ENCODE measurements around the gene GUCY1A2.
"Not testable (repeated sequence)": the region's sequence is repeated elsewhere in the genome, so short reads cannot be mapped to it uniquely, and the experiment has no call there.

GUCY1A2 gene

DNA sequence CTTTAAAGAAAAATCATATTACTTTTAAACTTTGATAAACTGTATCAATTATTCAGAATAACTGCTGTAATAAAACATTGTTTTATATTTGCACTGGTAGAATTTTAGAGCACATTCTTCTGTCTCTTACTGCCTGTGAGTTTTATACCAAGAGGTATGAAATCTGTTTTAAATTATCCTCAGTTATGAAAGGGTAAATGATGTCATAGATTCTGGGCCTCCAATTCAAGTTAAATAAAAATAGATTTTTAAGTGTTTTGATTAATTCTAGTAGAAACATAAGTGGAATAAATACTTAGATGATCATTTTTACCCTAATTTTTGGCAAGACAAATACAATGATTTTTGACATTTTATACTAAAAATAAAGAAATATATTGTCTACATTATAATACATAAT, 93.0 kb downstream of the GUCY1A2 start:
- no peak for DNase-seq

DNA sequence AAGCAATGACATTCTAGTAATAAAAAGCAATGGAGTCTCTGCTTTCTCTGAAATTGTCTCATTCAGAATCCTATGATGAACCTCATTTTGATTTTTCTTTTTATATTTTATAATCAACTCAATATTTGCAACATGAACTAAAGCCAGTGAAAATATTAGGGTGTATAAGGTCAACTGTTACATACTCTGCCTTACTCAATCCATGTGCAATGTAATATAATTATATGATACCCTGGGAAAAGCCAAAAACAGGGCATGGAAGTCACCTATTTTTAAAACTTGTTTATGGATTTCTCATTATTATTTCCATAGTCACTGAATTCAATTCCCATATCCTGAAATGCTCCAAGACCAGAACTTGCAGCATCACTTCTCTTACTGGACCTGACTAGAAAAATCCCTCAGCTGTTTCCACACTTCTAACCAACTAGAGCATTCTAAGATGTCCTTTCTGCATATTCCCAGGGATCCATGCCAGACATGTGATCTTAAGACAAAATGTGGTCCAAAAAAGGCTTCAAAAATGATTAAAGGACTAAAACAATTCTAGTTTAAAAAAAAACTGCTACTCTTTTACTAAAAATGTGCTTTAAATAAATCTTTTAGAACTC, 97.3 kb downstream of the GUCY1A2 start:
- no peak for DNase-seq

- no peak for DNase-seq
Measured at GRCh38 chr11:106917973-106918372, 100.3 kb downstream of the GUCY1A2 start.

DNA sequence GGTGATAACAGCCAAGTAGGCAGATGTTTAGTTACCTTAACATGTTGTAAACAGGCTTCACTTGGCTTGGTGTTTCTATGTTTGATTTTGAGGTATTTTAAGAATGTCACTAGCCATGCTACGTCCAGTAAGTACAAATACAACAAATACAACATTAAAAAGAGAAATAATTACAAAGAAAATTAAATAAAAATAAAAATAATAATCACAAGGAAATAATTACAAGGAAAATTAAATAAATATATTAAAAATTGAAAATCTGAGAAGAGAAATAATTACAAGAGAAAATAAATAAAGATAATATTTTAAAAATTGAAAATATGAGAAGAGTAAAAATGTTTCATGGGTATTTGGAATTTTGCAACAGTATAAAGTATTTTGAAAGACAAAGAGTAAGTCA, 103.9 kb downstream of the GUCY1A2 start:
- no peak for DNase-seq

DNA sequence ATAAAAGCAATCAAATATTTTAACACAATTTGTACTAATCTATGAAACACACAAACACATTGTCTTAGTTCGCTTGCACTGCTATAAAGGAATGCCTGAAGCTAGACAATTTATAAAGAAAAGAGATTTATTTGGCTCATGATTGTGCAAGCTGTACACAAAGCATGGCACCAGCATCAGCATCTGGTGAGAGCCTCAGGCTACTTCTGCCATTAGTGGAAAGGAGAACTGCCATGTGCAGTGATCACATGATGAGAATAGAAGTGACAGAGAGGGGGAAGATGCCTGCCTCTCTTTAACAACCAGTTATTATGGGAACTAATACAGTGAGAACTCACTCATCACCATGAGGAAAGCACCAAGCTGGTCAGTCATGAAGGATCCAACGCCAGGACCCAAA, 105.1 kb downstream of the GUCY1A2 start:
- no peak for DNase-seq

GRCh38 chr11:106904826-106905225, 113.5 kb downstream of the GUCY1A2 start:
- no peak for DNase-seq

DNA sequence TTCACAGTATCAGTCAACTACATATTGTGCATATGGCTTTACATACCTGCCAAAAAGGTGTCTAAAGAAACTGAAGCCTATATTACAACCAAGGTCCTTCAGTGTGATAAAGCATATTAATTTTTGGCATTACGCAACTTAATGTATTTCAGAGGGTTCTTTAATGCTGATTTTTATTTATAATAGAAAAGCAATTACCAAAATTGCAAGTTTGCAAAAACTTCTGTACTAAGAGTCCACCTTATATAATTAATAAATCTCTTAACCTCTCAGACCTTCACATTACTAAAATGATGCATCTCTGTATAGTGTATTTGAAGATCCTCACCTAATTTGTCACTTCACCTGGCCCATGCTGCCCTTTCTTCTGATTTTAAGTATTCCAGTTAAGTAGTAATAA, 128.6 kb downstream of the GUCY1A2 start:
- no peak for DNase-seq

DNA sequence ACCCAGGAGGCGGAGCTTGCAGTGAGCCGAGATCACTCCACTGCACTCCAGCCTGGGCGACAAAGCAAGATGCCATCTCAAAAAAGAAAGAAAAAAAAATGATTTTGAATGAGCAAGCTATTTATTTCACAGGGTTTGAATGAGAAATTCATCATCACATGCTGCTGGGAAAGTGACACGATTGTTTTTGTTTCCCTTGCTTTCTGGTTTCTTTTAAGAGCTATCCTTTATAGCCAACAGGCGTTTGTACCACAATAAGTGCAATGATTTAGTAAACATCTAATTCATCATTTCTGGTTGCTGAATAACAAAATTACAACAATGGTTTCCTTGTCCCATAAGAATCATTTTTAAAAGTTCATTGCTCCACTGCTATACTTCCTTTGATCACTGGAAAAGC, 129.9 kb downstream of the GUCY1A2 start:
- DNase-seq: no peak

DNA sequence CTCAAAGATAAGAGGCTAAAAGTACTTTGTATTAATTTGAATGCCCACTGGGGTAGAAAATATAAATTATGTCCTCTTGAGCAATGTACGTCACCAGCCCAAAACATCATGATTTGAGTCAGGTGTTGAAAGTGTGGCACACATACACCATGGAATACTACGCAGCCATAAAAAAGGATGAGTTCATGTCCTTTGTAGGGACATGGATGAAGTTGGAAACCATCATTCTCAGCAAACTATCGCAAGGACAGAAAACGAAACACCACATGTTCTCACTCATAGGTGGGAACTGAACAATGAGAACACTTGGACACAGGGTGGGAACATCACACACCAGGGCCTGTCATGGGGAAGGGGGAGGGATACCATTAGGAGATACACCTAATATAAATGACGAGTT, 134.6 kb downstream of the GUCY1A2 start:
- DNase-seq: not testable (repeated sequence)

- DNase-seq: no peak
Measured at GRCh38 chr11:106879832-106880546, 138.3 kb downstream of the GUCY1A2 start.

GRCh38 chr11:106879029-106879428, 139.2 kb downstream of the GUCY1A2 start:
- no peak for DNase-seq

DNA sequence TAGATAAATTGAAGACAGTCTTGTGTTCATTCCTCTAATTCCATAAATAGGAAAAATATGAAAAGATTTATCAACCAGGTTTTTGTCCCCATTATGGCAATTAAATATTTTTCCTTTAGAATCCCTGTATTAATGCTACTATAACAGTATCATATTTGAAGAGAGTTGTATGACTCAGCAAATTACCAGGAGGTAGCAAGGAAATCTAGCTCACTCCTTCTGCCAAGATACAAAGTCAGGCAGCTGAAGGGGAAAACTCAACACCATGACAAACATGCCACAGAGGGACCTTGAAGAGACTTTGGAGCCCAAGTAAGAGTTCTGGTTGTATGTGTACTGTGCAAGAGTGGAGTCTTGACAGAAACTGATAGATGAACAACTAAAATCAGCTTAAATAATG, 143.3 kb downstream of the GUCY1A2 start:
- no peak for DNase-seq

DNA sequence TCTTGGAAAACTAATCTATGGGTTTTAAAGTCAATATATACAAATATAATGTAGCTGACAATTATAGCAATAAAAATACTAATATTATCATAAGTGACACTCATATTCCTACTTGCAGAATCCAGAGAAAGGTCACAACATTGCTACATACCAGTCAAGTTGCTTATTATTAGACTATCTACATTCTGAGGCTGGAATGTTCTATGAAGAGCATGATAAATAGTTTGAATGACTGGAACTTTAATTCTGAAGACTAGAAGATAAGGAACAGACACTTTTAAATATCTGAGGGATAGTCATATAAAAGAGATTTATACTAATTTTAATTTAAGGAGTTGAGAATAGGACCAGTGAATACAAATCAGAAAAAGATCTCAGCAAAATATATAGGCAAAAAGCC, 146.0 kb downstream of the GUCY1A2 start:
- DNase-seq: no peak

- no peak for DNase-seq
Measured at GRCh38 chr11:106858200-106858599, 160.1 kb downstream of the GUCY1A2 start.

- no peak for DNase-seq
Measured at GRCh38 chr11:106856566-106856965, 161.7 kb downstream of the GUCY1A2 start.

GRCh38 chr11:106854429-106854828, 163.8 kb downstream of the GUCY1A2 start:
- no peak for DNase-seq

GRCh38 chr11:106853850-106854401, 164.3 kb downstream of the GUCY1A2 start:
- DNase-seq: no peak

DNA sequence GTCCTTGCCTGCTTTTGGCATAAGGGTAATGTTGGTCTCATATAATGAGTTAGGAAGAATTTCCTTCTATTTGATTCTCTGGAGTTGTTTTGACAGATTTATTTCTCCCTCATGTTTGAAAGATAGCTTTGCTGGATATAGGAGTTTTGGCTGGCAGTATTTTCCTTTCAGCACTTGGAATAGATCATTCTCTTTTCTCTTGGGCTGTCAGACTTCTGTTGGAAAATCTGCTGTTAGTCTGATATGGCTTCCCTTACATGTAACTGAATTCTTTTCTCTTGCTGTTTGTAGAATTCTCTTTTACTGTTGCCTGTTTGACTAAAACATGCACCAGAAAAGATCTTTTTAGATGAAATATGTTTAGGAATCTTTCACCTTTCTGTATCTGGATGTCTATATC, 165.5 kb downstream of the GUCY1A2 start:
- DNase-seq: no peak

DNA sequence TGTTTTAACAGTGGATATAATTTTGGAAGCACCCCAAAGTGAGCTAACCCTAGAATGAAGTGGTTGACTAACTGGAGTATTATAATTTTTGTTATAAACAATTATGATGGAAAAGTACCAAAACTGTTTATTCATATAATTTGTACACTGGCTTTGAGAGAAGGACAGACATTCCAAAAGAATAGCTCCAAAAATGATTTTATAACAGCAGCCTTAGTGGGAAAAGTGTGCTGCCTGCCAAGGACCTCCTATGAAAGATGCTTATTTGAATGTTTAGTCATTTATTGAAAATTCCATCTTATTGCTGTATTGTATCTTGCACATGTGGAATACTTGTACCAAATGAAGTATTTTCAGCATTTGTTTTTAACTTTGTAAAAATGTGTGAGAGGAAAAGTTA, 169.8 kb downstream of the GUCY1A2 start:
- no peak for DNase-seq

DNA sequence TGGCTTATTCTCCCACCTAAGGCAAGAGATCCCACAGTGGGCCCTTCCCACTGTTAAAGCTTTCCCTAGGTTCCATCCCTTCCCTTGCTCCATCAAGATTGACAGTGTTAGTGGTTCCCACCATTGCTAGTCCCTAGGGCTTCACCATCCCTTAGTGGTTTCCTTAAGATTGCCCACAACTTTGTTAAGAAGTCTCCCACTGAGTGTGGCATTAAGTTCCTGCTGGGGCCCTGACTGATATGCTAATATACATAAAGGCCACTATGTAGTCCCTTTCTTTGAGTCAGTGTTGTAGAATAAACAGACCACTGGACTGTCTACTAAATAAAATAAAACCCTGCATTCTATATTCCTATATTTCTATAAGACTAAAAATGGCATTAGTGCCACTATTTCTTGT, 176.1 kb downstream of the GUCY1A2 start:
- DNase-seq: no peak

DNA sequence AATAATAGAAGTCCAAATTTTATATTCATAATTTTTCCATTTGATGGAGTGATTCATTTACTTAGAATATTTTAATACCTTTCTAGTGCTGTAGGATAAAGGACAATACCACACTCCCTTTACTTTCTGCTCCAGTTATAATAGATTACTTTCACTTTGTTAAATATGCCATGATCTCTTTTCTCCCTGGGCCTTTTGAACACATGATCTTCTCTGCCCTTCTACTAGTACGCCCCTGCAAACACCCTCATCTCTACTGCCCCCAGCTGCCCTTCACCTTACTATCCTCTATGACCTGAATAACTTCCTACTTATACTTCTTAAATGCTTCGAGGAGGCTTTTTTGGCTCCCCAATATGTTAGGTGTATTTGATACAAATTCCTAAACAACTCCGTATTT, 177.3 kb downstream of the GUCY1A2 start:
- DNase-seq: no peak

DNA sequence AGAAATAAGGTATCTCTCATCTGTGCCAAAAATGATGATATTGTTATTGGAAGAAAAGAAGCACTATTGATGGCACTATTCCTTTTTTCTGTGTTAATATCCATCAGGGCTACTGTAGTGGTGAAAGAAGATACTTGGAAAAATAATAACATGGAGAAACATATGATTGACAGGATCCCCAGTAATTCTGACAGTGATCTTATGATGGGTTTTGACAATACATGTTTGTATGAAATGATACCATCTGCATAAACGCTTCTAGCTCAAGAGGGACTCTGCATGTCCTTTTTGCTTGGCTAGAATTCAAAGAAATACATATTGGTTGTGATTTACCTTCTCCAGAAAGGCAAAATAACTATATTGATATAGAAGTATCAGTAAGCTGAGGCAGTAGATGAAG, 178.1 kb downstream of the GUCY1A2 start:
- no peak for DNase-seq

- no peak for DNase-seq
Measured at GRCh38 chr11:106834567-106834966, 183.7 kb downstream of the GUCY1A2 start.

DNA sequence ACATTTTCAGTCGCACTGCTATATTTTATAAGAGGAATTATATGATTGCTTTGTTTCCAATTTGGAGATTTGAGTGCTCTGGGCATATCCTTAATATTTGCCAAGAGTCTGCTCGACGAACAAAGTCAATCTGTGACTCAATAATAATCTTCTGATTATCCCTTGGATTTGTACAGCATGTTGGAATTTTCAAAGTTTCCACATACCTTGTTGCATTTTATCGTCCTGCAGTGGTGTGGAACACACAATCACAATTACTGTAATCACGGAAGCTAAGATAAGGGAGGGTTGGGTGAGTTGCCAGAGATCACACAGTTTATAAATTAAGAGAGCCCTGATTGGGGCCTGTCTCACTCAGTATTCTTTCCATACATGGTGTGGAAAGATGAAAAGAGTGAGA, 189.3 kb downstream of the GUCY1A2 start:
- no peak for DNase-seq

DNA sequence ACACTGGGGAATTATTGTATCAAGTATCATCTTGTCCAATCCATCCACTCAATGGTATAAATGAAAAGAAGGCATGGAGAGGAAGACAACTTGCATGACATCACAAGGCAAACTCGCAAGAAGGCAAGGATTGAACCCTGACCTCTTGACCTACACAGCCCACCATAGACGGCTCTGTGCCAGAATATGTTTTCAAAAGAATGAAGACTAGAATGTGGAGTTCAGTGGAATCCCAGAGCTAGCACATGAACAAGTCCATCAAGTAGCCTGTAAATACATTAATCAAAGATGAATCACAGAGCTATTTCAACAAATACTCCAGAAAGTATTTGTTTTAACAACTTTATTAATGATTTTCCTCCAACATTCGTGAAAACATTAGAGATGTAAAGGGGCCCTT, 189.7 kb downstream of the GUCY1A2 start:
- DNase-seq: no peak

All from bone marrow (tissue), 2 donors.